GM12874 (cell line): ENCODE data around the gene RIPK3.

ENCODE experiments used
- CTCF ChIP-seq: IDR thresholded peaks from 2 replicates; pipeline ENCODE4 v1.5.1; 2011; ENCODE audit warnings: low read depth, mild to moderate bottlenecking, control low read depth, low read length, moderate library complexity; ENCODE audit not compliant: insufficient read depth

The RIPK3 gene

GRCh38 chr14:24367514-24368211 lies 27.9 kb upstream of the RIPK3 start, which contains the start of gene NFATC4:
Gene NFATC4 (plus strand): TSS chr14:24368184. CDS start chr14:24368341, 157 bp downstream.
- no peak for TF ChIP-seq CTCF

- TF ChIP-seq CTCF, result no peak
Measured at GRCh38 chr14:24366721-24367513, 27.1 kb upstream of the RIPK3 start.

GRCh38 chr14:24366413-24366720 lies 26.6 kb upstream of the RIPK3 start:
- TF ChIP-seq CTCF, result no peak

- peak; percentile 85 for TF ChIP-seq CTCF
Measured at GRCh38 chr14:24365600-24366412, 26.0 kb upstream of the RIPK3 start.

GRCh38 chr14:24364841-24365240 lies 25.1 kb upstream of the RIPK3 start:
- no peak for TF ChIP-seq CTCF

GRCh38 chr14:24363401-24363800 lies 23.6 kb upstream of the RIPK3 start:
- TF ChIP-seq CTCF, result no peak
